ENCODE measurements around the gene WDR41.

DNA sequence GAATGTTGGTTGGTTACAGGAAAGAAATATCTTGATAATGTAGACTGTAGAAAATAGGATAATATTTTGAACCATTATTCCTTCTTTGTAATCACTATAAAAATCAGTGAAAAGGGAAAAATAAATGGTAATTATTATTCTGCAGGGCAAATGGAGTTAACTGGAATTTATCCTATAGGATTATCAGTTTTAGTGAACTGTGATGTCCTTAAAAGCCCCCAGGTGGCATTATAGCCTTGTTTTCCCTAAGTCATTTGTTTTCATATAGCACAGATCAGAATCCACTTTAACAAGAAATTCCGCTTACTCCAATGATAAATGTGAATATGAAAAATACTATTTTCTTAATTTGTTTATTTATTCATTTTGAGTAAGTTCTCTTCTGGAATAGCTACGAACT, 26.2 kb upstream of the WDR41 start:
- no peak for TF ChIP-seq POLR2A (IDR thresholded peaks at IDR 0.05)
- TF ChIP-seq, protein P1, sequence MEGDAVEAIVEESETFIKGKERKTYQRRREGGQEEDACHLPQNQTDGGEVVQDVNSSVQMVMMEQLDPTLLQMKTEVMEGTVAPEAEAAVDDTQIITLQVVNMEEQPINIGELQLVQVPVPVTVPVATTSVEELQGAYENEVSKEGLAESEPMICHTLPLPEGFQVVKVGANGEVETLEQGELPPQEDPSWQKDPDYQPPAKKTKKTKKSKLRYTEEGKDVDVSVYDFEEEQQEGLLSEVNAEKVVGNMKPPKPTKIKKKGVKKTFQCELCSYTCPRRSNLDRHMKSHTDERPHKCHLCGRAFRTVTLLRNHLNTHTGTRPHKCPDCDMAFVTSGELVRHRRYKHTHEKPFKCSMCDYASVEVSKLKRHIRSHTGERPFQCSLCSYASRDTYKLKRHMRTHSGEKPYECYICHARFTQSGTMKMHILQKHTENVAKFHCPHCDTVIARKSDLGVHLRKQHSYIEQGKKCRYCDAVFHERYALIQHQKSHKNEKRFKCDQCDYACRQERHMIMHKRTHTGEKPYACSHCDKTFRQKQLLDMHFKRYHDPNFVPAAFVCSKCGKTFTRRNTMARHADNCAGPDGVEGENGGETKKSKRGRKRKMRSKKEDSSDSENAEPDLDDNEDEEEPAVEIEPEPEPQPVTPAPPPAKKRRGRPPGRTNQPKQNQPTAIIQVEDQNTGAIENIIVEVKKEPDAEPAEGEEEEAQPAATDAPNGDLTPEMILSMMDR (IDR thresholded peaks at IDR 0.05), result no peak
- TF ChIP-seq EP300 (IDR thresholded peaks at IDR 0.05), result no peak

Data from suprapubic skin (tissue), 3 donors.